Right lobe of liver (tissue), 4 donors: Measurements from ENCODE around the gene MEGF9.
A peak's percentile ranks its signal among the peaks of the same experiment; 100 is the strongest.

Experiments
- POLR2A ChIP-seq: fragments of 450-650 bp; IDR thresholded peaks from one replicate; pipeline ENCODE4 v1.6.1; 2017; ENCODE audit warnings: antibody characterized with exemption, mild to moderate bottlenecking
- TF ChIP-seq, protein P1 (sequence below), 4 donors: fragments of 200-600 bp in 3 of 4; fragments of 450-650 bp in 1 of 4; IDR thresholded peaks; one replicate each; pipeline versions ENCODE4 v1.5.1 to v1.8.0; 2016 to 2022; ENCODE audit warnings: antibody characterized with exemption in 4 of 4, mild to moderate bottlenecking in 2 of 4
- donor health status: DM: no; HTN: no; CAD: no.
- donor health status: DM: no; HTN: no; CAD: no.
- donor health status: DM: no; HTN: yes; CAD: no.

DNA sequence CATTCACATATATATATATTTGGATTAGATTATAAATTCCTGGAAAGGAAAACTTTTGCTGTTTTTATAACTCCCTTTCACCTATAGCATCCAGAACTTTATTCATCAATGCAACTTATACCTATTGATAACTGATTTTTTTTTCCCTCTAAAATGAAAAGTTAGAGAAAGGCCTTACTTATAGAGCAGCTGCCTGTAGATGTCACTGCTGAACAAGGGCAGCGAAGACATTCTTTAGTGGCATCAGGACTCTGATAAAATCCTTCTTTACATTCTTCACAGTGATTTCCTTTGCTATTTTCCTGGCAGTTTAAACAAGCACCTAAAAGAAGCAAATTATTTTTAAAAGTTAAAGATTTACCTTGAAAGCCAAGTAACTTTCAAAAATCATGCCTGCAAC lies 102.1 kb downstream of the MEGF9 start:
- TF ChIP-seq, protein P1, sequence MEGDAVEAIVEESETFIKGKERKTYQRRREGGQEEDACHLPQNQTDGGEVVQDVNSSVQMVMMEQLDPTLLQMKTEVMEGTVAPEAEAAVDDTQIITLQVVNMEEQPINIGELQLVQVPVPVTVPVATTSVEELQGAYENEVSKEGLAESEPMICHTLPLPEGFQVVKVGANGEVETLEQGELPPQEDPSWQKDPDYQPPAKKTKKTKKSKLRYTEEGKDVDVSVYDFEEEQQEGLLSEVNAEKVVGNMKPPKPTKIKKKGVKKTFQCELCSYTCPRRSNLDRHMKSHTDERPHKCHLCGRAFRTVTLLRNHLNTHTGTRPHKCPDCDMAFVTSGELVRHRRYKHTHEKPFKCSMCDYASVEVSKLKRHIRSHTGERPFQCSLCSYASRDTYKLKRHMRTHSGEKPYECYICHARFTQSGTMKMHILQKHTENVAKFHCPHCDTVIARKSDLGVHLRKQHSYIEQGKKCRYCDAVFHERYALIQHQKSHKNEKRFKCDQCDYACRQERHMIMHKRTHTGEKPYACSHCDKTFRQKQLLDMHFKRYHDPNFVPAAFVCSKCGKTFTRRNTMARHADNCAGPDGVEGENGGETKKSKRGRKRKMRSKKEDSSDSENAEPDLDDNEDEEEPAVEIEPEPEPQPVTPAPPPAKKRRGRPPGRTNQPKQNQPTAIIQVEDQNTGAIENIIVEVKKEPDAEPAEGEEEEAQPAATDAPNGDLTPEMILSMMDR (IDR thresholded peaks at IDR 0.05), result peak in 3 of 4 donors; percentile 22 to 33 (median 28)
- TF ChIP-seq POLR2A, result no peak
